DOHH2 (cell line): Measurements from ENCODE around the gene GOLGA6L6.
"Not testable (repeated sequence)": the region's sequence is repeated elsewhere in the genome, so short reads cannot be mapped to it uniquely, and the experiment has no call there.

Experiments
- H3F3A ChIP-seq: fragments of 200-600 bp; sonication (generic), shearing (Covaris generic); 2 replicates; pipeline ENCODE4 v1.6.0; 2016; ENCODE audit warnings: antibody characterized with exemption, mild to moderate bottlenecking; ENCODE audit not compliant: control insufficient read depth, insufficient read depth
- H3K27ac ChIP-seq: fragments of 200-600 bp; sonication (generic); 2 replicates; pipeline ENCODE4 v1.5.1; 2014; ENCODE audit warnings: low read depth, mild to moderate bottlenecking, low read length, moderate library complexity
- H3K27me3 ChIP-seq: fragments of 200-600 bp; sonication (generic); 2 replicates; pipeline ENCODE4 v1.6.1; 2014; ENCODE audit warnings: mild to moderate bottlenecking, low read length, mixed read lengths; ENCODE audit not compliant: control insufficient read depth
- H3K36me3 ChIP-seq: fragments of 200-600 bp; sonication (generic); 2 replicates; pipeline ENCODE4 v1.6.1; 2014; ENCODE audit warnings: mild to moderate bottlenecking, low read length, moderate library complexity, mixed read lengths; ENCODE audit not compliant: control insufficient read depth
- H3K4me1 ChIP-seq: fragments of 200-600 bp; sonication (generic); 2 replicates; pipeline ENCODE4 v1.6.1; 2014; ENCODE audit warnings: mild to moderate bottlenecking, low read length, mixed read lengths; ENCODE audit not compliant: control insufficient read depth
- H3K4me2 ChIP-seq: fragments of 200-600 bp; sonication (generic); 2 replicates; pipeline ENCODE4 v1.6.0; 2014; ENCODE audit warnings: mild to moderate bottlenecking, low read length, moderate library complexity
- H3K4me3 ChIP-seq: fragments of 200-600 bp; sonication (generic); 2 replicates; pipeline ENCODE4 v1.5.1; 2014; ENCODE audit warnings: mild to moderate bottlenecking, low read length, mixed read lengths
- H3K79me2 ChIP-seq: fragments of 200-600 bp; sonication (generic); 2 replicates; pipeline ENCODE4 v1.6.1; 2014; ENCODE audit warnings: mild to moderate bottlenecking, low read length, mixed read lengths; ENCODE audit not compliant: control insufficient read depth
- H3K9me2 ChIP-seq: fragments of 200-600 bp; sonication (generic); replicated peaks from 2 replicates; pipeline ENCODE4 v1.6.1; 2014; ENCODE audit warnings: mild to moderate bottlenecking, low read length, mixed read lengths; ENCODE audit not compliant: control insufficient read depth
- H3K9me3 ChIP-seq: fragments of 200-600 bp; sonication (generic); 2 replicates; pipeline ENCODE4 v1.6.1; 2014; ENCODE audit warnings: antibody characterized with exemption, low read length, mixed read lengths; ENCODE audit not compliant: control insufficient read depth, insufficient read depth
- H4K20me1 ChIP-seq: fragments of 200-600 bp; sonication (generic); 2 replicates; pipeline ENCODE4 v1.6.0; 2014; ENCODE audit warnings: low read depth, mild to moderate bottlenecking, antibody characterized with exemption, low read length, moderate library complexity; ENCODE audit not compliant: control insufficient read depth, insufficient read depth

Gene GOLGA6L6

DNA sequence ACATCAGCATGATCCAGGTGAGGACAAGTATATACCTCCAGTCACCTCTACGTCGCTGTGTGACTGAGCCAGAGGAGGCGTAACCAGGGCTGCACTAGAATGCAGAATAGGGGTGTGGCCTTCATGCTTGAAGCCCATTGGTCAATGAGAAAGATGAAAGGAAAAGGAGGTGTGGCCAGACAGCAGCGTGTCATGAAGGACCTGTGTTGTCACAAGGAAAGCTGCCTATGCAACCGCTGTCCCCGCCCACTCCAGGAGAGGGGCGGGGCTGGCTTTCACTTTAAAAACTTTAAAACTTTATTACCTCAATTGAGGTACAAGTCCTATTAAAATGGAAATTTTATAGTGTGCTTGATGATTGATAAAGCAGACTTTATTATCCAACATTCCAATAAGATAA, at the start of gene GOLGA6L6:
Gene GOLGA6L6, minus strand, starts transcription at position 101 of the 400 bp plus-strand sequence. Its CDS starts 91 bp downstream, at position 10.
- not testable (repeated sequence) for H3K4me1 ChIP-seq, H3K9me2 ChIP-seq, H3K36me3 ChIP-seq, H3K4me2 ChIP-seq, H3F3A ChIP-seq, H3K79me2 ChIP-seq, H3K27me3 ChIP-seq, H3K4me3 ChIP-seq, H3K27ac ChIP-seq, H4K20me1 ChIP-seq, H3K9me3 ChIP-seq

DNA sequence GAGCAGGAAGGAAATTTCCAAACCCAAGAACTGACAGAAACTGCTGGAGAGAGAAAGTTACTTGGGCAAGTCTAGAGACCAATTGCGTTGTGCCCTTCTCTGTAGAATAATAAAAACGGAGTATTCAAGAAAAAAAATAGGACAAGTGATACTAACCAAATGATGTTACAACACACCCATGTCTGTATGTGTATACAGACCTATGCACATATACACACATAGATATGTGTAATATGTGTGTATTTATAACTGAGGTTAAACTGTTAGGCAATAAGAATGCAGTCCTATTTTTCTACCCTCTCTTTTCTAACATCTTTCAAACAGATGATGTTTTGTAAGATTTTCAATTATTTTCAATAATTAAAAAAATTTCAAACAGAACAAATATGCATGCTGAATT, 48.5 kb upstream of the GOLGA6L6 start:
- not testable (repeated sequence) for H3K36me3 ChIP-seq, H3K4me3 ChIP-seq, H3K79me2 ChIP-seq

DNA sequence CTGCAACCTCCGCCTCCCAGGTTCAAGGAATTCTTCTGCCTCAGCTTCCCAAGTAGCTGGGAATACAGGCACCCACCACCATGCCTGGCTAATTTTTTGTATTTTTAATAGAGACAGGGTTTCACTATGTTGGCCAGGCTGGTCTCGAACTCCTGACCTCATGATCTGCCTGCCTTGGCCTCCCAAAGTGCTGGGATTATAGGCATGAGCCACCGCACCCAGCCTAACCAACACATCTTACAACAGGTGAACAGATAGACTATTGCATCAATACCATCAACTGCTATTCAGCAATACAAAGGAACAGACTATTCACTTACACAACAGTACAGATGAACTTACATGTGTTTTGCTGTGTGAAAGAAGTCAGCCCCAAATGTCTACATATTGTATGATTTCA, 45.2 kb upstream of the GOLGA6L6 start:
- H3K4me2 ChIP-seq, H3K27ac ChIP-seq, H3K4me1 ChIP-seq: not testable (repeated sequence)

More for the DNA sequence above, 48.5 kb upstream of the GOLGA6L6 start:
- H3K9me3 ChIP-seq, H3K4me1 ChIP-seq, H3K27me3 ChIP-seq, H4K20me1 ChIP-seq, H3K27ac ChIP-seq, H3K9me2 ChIP-seq, H3F3A ChIP-seq, H3K4me2 ChIP-seq: not testable (repeated sequence)

GRCh38 chr15:20582726-20583115, 41.1 kb upstream of the GOLGA6L6 start:
- not testable (repeated sequence) for H3K9me2 ChIP-seq, H3K27ac ChIP-seq, H3K4me3 ChIP-seq, H3K79me2 ChIP-seq, H3K9me3 ChIP-seq, H3K36me3 ChIP-seq, H3K27me3 ChIP-seq, H3F3A ChIP-seq, H3K4me2 ChIP-seq, H3K4me1 ChIP-seq, H4K20me1 ChIP-seq

More for the DNA sequence above, 45.2 kb upstream of the GOLGA6L6 start:
- not testable (repeated sequence) for H3K79me2 ChIP-seq, H3K9me3 ChIP-seq, H3K36me3 ChIP-seq, H3K4me3 ChIP-seq, H4K20me1 ChIP-seq, H3K9me2 ChIP-seq, H3K27me3 ChIP-seq, H3F3A ChIP-seq

DNA sequence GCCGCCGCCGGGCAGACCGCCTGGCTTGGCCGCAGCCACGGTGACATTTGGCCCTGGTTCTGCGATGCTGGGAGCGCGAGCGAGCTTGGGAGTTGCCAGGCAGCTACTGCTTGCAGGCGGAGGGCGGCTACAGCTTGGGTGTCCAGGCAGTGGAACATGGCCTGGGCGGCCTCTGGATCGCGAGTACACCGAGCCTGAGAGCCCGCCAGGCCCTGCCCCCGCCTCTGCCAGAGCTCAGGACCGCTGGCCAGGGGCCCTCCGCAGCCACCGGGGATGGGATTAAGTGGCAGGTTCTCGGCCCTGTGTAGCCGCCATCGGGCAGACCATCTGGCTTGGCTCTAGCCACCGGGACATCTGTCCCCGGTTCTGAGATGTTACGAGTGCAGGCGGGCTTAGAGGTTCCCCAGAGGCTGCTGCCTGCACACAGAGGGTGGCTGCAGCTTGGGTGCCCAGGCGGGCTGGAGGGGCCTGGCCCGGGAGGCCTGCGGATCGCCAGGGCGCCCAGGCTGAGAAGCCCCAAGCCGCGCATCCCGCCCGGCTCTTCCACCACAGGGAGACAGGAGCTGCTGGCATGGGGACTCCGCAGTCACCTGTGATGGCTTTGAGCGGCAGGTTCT, 40.6 kb upstream of the GOLGA6L6 start:
- not testable (repeated sequence) for H3K9me2 ChIP-seq, H3K4me1 ChIP-seq, H3K79me2 ChIP-seq, H3K4me3 ChIP-seq, H4K20me1 ChIP-seq, H3K36me3 ChIP-seq, H3K27me3 ChIP-seq, H3K4me2 ChIP-seq, H3K27ac ChIP-seq, H3F3A ChIP-seq, H3K9me3 ChIP-seq

- not testable (repeated sequence) for H3K27me3 ChIP-seq, H3K9me3 ChIP-seq, H3K4me3 ChIP-seq, H4K20me1 ChIP-seq, H3K27ac ChIP-seq, H3F3A ChIP-seq, H3K79me2 ChIP-seq, H3K4me1 ChIP-seq, H3K4me2 ChIP-seq, H3K36me3 ChIP-seq, H3K9me2 ChIP-seq
These were observed 39.9 kb upstream of the GOLGA6L6 start for GRCh38 chr15:20581261-20582108.

- not testable (repeated sequence) for H4K20me1 ChIP-seq, H3F3A ChIP-seq, H3K9me3 ChIP-seq, H3K4me3 ChIP-seq, H3K4me2 ChIP-seq, H3K36me3 ChIP-seq, H3K79me2 ChIP-seq, H3K27me3 ChIP-seq, H3K4me1 ChIP-seq, H3K27ac ChIP-seq, H3K9me2 ChIP-seq
These were observed 38.1 kb upstream of the GOLGA6L6 start for GRCh38 chr15:20579662-20580061.

DNA sequence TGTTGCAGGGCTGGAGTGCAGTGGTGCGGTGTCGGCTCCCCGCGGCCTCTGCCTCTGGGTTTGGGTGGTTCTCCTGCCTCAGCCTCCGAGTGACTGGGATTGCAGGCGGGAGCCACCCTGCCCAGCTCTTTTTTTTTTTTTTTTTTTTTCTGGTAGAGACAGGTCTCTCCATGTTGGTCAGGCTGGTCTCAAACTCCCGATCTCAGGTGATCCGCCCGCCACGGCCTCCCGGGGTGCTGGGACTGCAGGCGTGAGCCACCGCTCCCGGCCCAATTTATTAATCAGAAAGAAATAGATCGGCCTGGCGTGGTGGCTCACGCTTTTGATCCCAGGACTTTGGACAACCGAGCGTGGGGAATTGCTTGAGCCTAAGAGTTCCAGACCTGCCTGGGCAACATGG, 9.7 kb upstream of the GOLGA6L6 start:
- not testable (repeated sequence) for H4K20me1 ChIP-seq, H3F3A ChIP-seq, H3K79me2 ChIP-seq, H3K4me3 ChIP-seq, H3K9me3 ChIP-seq, H3K27ac ChIP-seq, H3K4me1 ChIP-seq, H3K4me2 ChIP-seq, H3K27me3 ChIP-seq, H3K36me3 ChIP-seq, H3K9me2 ChIP-seq
